Mesendoderm (in vitro differentiated cells): ENCODE data around the gene RPL36A.
A peak's percentile ranks its signal among the peaks of the same experiment; 100 is the strongest.

Experiments used
- DNase-seq: peaks from one replicate; pipeline ENCODE4 v3.0.0; 2013
- H2AK5ac ChIP-seq: 2 replicates; pipeline ENCODE4 v1.6.1; 2013; ENCODE audit warnings: low read length, inconsistent platforms
- H2BK120ac ChIP-seq: 2 replicates; pipeline ENCODE4 v1.6.1; 2013; ENCODE audit warnings: low read depth, mild to moderate bottlenecking, low read length, moderate library complexity, mixed read lengths
- H2BK15ac ChIP-seq: replicated peaks from 2 replicates; pipeline ENCODE4 v1.6.1; 2013; ENCODE audit warnings: low read depth, mild to moderate bottlenecking, moderate library complexity
- H2BK5ac ChIP-seq: 2 replicates; pipeline ENCODE4 v1.6.1; 2013; ENCODE audit warnings: low read length, inconsistent platforms
- H3K18ac ChIP-seq: 2 replicates; pipeline ENCODE4 v1.6.1; 2013; ENCODE audit warnings: mild to moderate bottlenecking, low read length, mixed read lengths
- H3K23ac ChIP-seq: one replicate; pipeline ENCODE4 v1.6.1; 2013; ENCODE audit warnings: low read length
- H3K27ac ChIP-seq: 2 replicates; pipeline ENCODE4 v1.5.1; 2013; ENCODE audit warnings: low read depth, mild to moderate bottlenecking, inconsistent platforms, low read length, moderate library complexity
- H3K27me3 ChIP-seq: 2 replicates; pipeline ENCODE4 v1.6.1; 2013; ENCODE audit warnings: low read length, control low read depth, mild to moderate bottlenecking, inconsistent platforms; ENCODE audit not compliant: insufficient read depth, poor library complexity
- H3K36me3 ChIP-seq: 2 replicates; pipeline ENCODE4 v1.6.1; 2013; ENCODE audit warnings: low read length, inconsistent platforms; ENCODE audit not compliant: control insufficient read depth, insufficient read depth
- H3K4ac ChIP-seq: one replicate; pipeline ENCODE4 v1.6.1; 2013; ENCODE audit warnings: low read depth, mild to moderate bottlenecking, low read length, moderate library complexity
- H3K4me1 ChIP-seq: 2 replicates; pipeline ENCODE4 v1.6.1; 2013; ENCODE audit warnings: low read depth, low read length, inconsistent platforms; ENCODE audit not compliant: control insufficient read depth
- H3K4me2 ChIP-seq: 2 replicates; pipeline ENCODE4 v1.6.1; 2013; ENCODE audit warnings: low read length
- H3K4me3 ChIP-seq: 2 replicates; pipeline ENCODE4 v1.5.1; 2013; ENCODE audit warnings: mild to moderate bottlenecking, low read length
- H3K56ac ChIP-seq: one replicate; pipeline ENCODE4 v1.6.1; 2013; ENCODE audit warnings: low read length
- H3K79me1 ChIP-seq: 2 replicates; pipeline ENCODE4 v1.6.1; 2013; ENCODE audit warnings: low read length, inconsistent platforms
- H3K79me2 ChIP-seq: 2 replicates; pipeline ENCODE4 v1.6.1; 2013; ENCODE audit warnings: mild to moderate bottlenecking, low read length; ENCODE audit not compliant: control insufficient read depth, insufficient read depth
- H3K9ac ChIP-seq: 2 replicates; pipeline ENCODE4 v1.6.1; 2013; ENCODE audit warnings: low read length, inconsistent platforms
- H4K5ac ChIP-seq: one replicate; pipeline ENCODE4 v1.6.1; 2013; ENCODE audit warnings: low read length
- H4K8ac ChIP-seq: one replicate; pipeline ENCODE4 v1.6.1; 2013; ENCODE audit warnings: low read depth, mild to moderate bottlenecking, control low read depth, low read length, moderate library complexity
- WGBS: extraction: QIAGEN DNeasy Blood & Tissue Kit; methylation state at CpG from one replicate; pipeline ENCODE4 v1.1.7; 2013; ENCODE audit warnings: low lambda C conversion rate, missing lambda C conversion rate; ENCODE audit not compliant: insufficient coverage; ENCODE audit errors: extremely low coverage; 5-methylcytosine and 5-hydroxymethylcytosine counted together

The RPL36A gene

GRCh38 chrX:101385795-101386541 is 4.8 kb upstream of the RPL36A start, which contains the start of gene BTK:
TSS of gene BTK (minus strand) at chrX:101386191. CDS start at chrX:101375284, 10,907 bp downstream.
- H2BK120ac ChIP-seq = no peak within 1 kb of the TSS
- H3K27me3 ChIP-seq = no peaks in the 10 kb centered on the region
- H3K9ac ChIP-seq = no peak within 1 kb of the TSS
- H2BK15ac ChIP-seq = no peak within 1 kb of the TSS
- peak; percentile 22 for DNase-seq
- no peak within 1 kb of the TSS for H4K5ac ChIP-seq
- H3K23ac ChIP-seq = no peak within 1 kb of the TSS
- H3K4me2 ChIP-seq = no peak within 1 kb of the TSS
- no peak within 1 kb of the TSS for H3K18ac ChIP-seq
- no peak within 1 kb of the TSS for H2AK5ac ChIP-seq
- no peaks in the 10 kb centered on the region for H3K36me3 ChIP-seq
- peak within 1 kb of the TSS; percentile 56 for H3K56ac ChIP-seq
- no peaks in the 10 kb centered on the region for H3K79me2 ChIP-seq
- no peaks in the 10 kb centered on the region for H3K4me1 ChIP-seq
- H4K8ac ChIP-seq = no peak within 1 kb of the TSS
- no peak within 1 kb of the TSS for H3K4me3 ChIP-seq
- H3K4ac ChIP-seq = no peak within 1 kb of the TSS
- WGBS = no CpG with 5 or more reads among the region's 9 CpGs
- no peak within 1 kb of the TSS for H2BK5ac ChIP-seq
- H3K79me1 ChIP-seq = no peaks in the 10 kb centered on the region
- H3K27ac ChIP-seq = no peak within 1 kb of the TSS

- DNase-seq = no peak
- Histone ChIP-seq H4K8ac (no peak overlapping the region), H3K27ac (no peak overlapping the region), H3K4me2 (no peak overlapping the region), H3K36me3 (no peaks in the 10 kb centered on the region), H2BK15ac (no peak overlapping the region), H3K4me1 (no peaks in the 10 kb centered on the region), H3K23ac (no peak overlapping the region), H3K27me3 (no peaks in the 10 kb centered on the region), H4K5ac (no peak overlapping the region), H3K4ac (no peak overlapping the region), H3K18ac (no peak overlapping the region), H3K4me3 (no peak overlapping the region), H2BK120ac (no peak overlapping the region), H2AK5ac (no peak overlapping the region), H3K79me2 (peaks cover 5% of the 10 kb centered on the region), H2BK5ac (no peak overlapping the region), H3K56ac (peak overlapping the region; percentile 39), H3K9ac (no peak overlapping the region), H3K79me1 (no peaks in the 10 kb centered on the region)
- WGBS = no CpG with 5 or more reads among the region's 6 CpGs
Measured at GRCh38 chrX:101386542-101386885, 4.3 kb upstream of the RPL36A start.

GRCh38 chrX:101388604-101389003 is 2.2 kb upstream of the RPL36A start:
- Histone ChIP-seq H3K4me1 (no peaks in the 10 kb centered on the region), H4K5ac (no peak overlapping the region), H3K79me1 (no peaks in the 10 kb centered on the region), H4K8ac (no peak overlapping the region), H3K56ac (no peak overlapping the region), H3K4me2 (no peak overlapping the region), H3K9ac (no peak overlapping the region), H3K23ac (no peak overlapping the region), H3K27me3 (no peaks in the 10 kb centered on the region), H3K4me3 (no peak overlapping the region), H3K79me2 (peaks cover 14% of the 10 kb centered on the region), H3K18ac (no peak overlapping the region), H2BK120ac (no peak overlapping the region), H3K4ac (no peak overlapping the region), H3K36me3 (peaks cover 3% of the 10 kb centered on the region), H3K27ac (no peak overlapping the region), H2BK15ac (no peak overlapping the region), H2AK5ac (no peak overlapping the region), H2BK5ac (no peak overlapping the region)
- no CpG with 5 or more reads among the region's 3 CpGs for WGBS
- no peak for DNase-seq

GRCh38 chrX:101391831-101392230 is 1.0 kb downstream of the RPL36A start:
- Histone ChIP-seq H4K8ac (no peak overlapping the region), H3K27ac (no peak overlapping the region), H3K4me1 (no peaks in the 10 kb centered on the region), H3K56ac (peak overlapping the region; percentile 94), H3K36me3 (peaks cover 3% of the 10 kb centered on the region), H2BK15ac (no peak overlapping the region), H3K18ac (no peak overlapping the region), H4K5ac (no peak overlapping the region), H3K79me2 (peaks cover 14% of the 10 kb centered on the region), H2BK120ac (no peak overlapping the region), H3K79me1 (no peaks in the 10 kb centered on the region), H3K4me2 (peak overlapping the region; percentile 81), H3K9ac (peak overlapping the region; percentile 93), H3K4me3 (peak overlapping the region; percentile 85), H3K27me3 (no peaks in the 10 kb centered on the region), H2AK5ac (no peak overlapping the region), H3K23ac (no peak overlapping the region), H3K4ac (no peak overlapping the region), H2BK5ac (no peak overlapping the region)
- no peak for DNase-seq
- WGBS = no CpG with 5 or more reads among the region's 6 CpGs

- no peak overlapping the region for H3K27ac ChIP-seq
Measured at GRCh38 chrX:101393530-101394305, 2.9 kb downstream of the RPL36A start.

More at GRCh38 chrX:101393530-101394305, 2.9 kb downstream of the RPL36A start:
- H3K79me1 ChIP-seq = no peaks in the 10 kb centered on the region
- peaks cover 14% of the 10 kb centered on the region for H3K79me2 ChIP-seq
- no peak overlapping the region for H2BK5ac ChIP-seq
- H3K18ac ChIP-seq = no peak overlapping the region
- H3K4ac ChIP-seq = no peak overlapping the region
- H3K4me1 ChIP-seq = no peaks in the 10 kb centered on the region
- no peak overlapping the region for H3K4me2 ChIP-seq
- no peak overlapping the region for H2AK5ac ChIP-seq
- H3K36me3 ChIP-seq = peaks cover 3% of the 10 kb centered on the region
- H2BK15ac ChIP-seq = no peak overlapping the region
- WGBS = no CpG with 5 or more reads among the region's 11 CpGs
- no peak overlapping the region for H4K5ac ChIP-seq
- no peak overlapping the region for H3K9ac ChIP-seq
- no peak overlapping the region for H3K4me3 ChIP-seq
- H4K8ac ChIP-seq = no peak overlapping the region
- DNase-seq = no peak
- H3K56ac ChIP-seq = no peak overlapping the region
- H3K27me3 ChIP-seq = no peaks in the 10 kb centered on the region
- no peak overlapping the region for H3K23ac ChIP-seq
- H2BK120ac ChIP-seq = no peak overlapping the region
